SK-N-SH (cell line): ENCODE results near the gene PNPLA2.

ENCODE experiments used
- CTCF ChIP-seq: fragments of 200-600 bp; sonication (generic); IDR thresholded peaks from 2 replicates; pipeline ENCODE4 v1.6.1; 2017; ENCODE audit warnings: antibody characterized with exemption, mild to moderate bottlenecking, moderate library complexity
- GABPA ChIP-seq: IDR thresholded peaks from 2 replicates; pipeline ENCODE4 v1.4.0; 2012; ENCODE audit warnings: low read depth, mild to moderate bottlenecking
- USF1 ChIP-seq: IDR thresholded peaks from 2 replicates; pipeline ENCODE4 v1.4.0; 2012; ENCODE audit warnings: low read depth, borderline replicate concordance

- TF ChIP-seq CTCF (no peak), GABPA (no peak), USF1 (no peak)
These were observed 5.1 kb upstream of the PNPLA2 start for GRCh38 chr11:813456-814096.
